KMS-11 (cell line): ENCODE results near the gene EPRS1.

Experiments used
- H2AFZ ChIP-seq: fragments of 200-600 bp; sonication (generic); 2 replicates; pipeline ENCODE4 v1.6.1; 2016; ENCODE audit warnings: antibody characterized with exemption, mixed run types, low read depth
- H3K27ac ChIP-seq: fragments of 200-600 bp; sonication (generic); 2 replicates; pipeline ENCODE4 v1.6.1; 2016; ENCODE audit warnings: mild to moderate bottlenecking, mixed run types
- H3K27me3 ChIP-seq: fragments of 200-600 bp; sonication (generic); 2 replicates; pipeline ENCODE4 v1.6.1; 2017; ENCODE audit warnings: mild to moderate bottlenecking, low read depth, mixed run types, moderate library complexity; ENCODE audit not compliant: insufficient read depth
- H3K36me3 ChIP-seq: fragments of 200-600 bp; sonication (generic); 2 replicates; pipeline ENCODE4 v1.6.1; 2017; ENCODE audit warnings: mild to moderate bottlenecking, mixed run types; ENCODE audit not compliant: insufficient read depth
- H3K4me1 ChIP-seq: fragments of 200-600 bp; sonication (generic); 2 replicates; pipeline ENCODE4 v1.6.1; 2016; ENCODE audit warnings: mild to moderate bottlenecking, low read depth, mixed run types; ENCODE audit not compliant: poor library complexity, severe bottlenecking
- H3K4me2 ChIP-seq: fragments of 200-600 bp; sonication (generic); 2 replicates; pipeline ENCODE4 v1.7.0; 2016; ENCODE audit warnings: mild to moderate bottlenecking, mixed run types
- H3K4me3 ChIP-seq: fragments of 200-600 bp; sonication (generic); IDR thresholded peaks from 2 replicates; pipeline ENCODE4 v1.6.1; 2017; ENCODE audit warnings: low read depth, low read length, mixed read lengths; ENCODE audit not compliant: insufficient read depth
- H3K79me2 ChIP-seq: fragments of 200-600 bp; sonication (generic); 2 replicates; pipeline ENCODE4 v1.6.1; 2016; ENCODE audit warnings: low read depth, mixed run types; ENCODE audit not compliant: insufficient read depth
- H3K9ac ChIP-seq: fragments of 200-600 bp; sonication (generic); 2 replicates; pipeline ENCODE4 v1.6.1; 2016; ENCODE audit warnings: mild to moderate bottlenecking, mixed run types
- H4K20me1 ChIP-seq: fragments of 200-600 bp; sonication (generic); 2 replicates; pipeline ENCODE4 v1.6.1; 2016; ENCODE audit warnings: mild to moderate bottlenecking, mixed run types; ENCODE audit not compliant: insufficient read depth
- TF ChIP-seq, protein P1 (sequence below): fragments of 200-600 bp; sonication (generic); conservative IDR thresholded peaks from 2 replicates; pipeline ENCODE4 v1.6.1; 2017; ENCODE audit warnings: low read depth, mild to moderate bottlenecking, antibody characterized with exemption, low read length, moderate library complexity, mixed read lengths

The EPRS1 gene

DNA sequence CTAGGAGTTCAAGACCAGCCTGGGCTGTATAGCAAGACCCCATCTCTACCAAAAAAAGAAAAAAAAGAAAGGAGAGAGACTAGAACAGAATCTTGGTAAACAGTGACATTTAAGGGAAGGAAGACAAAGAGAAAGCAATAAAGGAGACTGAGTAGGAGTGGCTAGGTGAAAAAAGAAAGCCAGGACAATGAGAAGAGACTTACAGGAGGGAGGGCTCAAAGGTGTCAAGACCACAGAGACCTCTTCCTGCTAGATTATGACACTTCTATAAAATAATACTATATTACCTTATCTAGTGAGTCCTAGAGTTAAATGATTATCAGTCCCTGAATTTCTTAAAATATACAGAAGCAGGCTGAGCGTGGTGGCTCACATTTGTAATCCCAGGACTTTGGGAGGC lies 10.1 kb upstream of the EPRS1 start:
- H4K20me1 ChIP-seq: no peaks in the 10 kb centered on the region
- H3K36me3 ChIP-seq: no peaks in the 10 kb centered on the region
- no peak overlapping the region for H3K27ac ChIP-seq
- TF ChIP-seq, protein P1, sequence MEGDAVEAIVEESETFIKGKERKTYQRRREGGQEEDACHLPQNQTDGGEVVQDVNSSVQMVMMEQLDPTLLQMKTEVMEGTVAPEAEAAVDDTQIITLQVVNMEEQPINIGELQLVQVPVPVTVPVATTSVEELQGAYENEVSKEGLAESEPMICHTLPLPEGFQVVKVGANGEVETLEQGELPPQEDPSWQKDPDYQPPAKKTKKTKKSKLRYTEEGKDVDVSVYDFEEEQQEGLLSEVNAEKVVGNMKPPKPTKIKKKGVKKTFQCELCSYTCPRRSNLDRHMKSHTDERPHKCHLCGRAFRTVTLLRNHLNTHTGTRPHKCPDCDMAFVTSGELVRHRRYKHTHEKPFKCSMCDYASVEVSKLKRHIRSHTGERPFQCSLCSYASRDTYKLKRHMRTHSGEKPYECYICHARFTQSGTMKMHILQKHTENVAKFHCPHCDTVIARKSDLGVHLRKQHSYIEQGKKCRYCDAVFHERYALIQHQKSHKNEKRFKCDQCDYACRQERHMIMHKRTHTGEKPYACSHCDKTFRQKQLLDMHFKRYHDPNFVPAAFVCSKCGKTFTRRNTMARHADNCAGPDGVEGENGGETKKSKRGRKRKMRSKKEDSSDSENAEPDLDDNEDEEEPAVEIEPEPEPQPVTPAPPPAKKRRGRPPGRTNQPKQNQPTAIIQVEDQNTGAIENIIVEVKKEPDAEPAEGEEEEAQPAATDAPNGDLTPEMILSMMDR: no peak
- H3K4me3 ChIP-seq: no peak overlapping the region
- no peaks in the 10 kb centered on the region for H3K27me3 ChIP-seq
- H2AFZ ChIP-seq: no peak overlapping the region
- no peak overlapping the region for H3K9ac ChIP-seq
- no peak overlapping the region for H3K4me2 ChIP-seq
- H3K79me2 ChIP-seq: no peaks in the 10 kb centered on the region
- H3K4me1 ChIP-seq: no peaks in the 10 kb centered on the region

DNA sequence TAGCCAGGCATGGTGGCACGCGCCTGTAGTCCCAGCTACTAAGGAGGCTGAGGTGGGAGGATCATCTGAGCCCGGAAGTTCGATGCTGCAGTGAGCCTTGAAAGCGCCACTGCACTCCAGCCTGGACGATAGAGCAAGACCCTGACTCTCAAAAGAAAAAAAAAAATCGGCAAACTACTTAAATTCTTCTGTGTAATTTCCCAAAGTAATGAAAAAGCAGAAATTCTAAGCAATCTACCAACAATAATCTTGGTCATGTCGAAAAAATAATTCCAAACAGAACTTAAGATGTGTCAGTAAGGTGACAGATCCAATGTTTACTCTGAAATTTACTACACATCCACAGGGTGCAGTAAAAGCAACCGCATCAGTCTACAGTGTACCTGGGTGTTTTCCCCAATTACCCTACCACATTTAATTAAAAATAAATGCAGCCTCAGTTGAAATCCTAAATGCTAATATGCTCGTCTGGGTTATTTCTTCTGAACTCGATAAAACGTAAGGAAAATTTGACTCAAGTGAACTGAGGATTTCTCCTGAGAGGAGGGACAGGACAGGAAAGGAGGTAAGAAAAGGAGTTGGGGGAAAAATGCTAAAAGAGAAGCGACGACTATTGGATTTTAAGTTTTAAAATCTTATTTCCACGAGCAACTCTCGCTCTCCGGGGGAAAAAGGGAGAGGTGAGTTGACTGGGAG lies 801 bp downstream of the EPRS1 start:
- peaks cover 31% of the 10 kb centered on the region for H3K4me1 ChIP-seq
- peak overlapping the region; percentile 67 for H3K27ac ChIP-seq
- H3K4me2 ChIP-seq: peak overlapping the region; percentile 76
- peak overlapping the region; percentile 64 for H3K9ac ChIP-seq
- no peaks in the 10 kb centered on the region for H3K27me3 ChIP-seq
- H4K20me1 ChIP-seq: no peaks in the 10 kb centered on the region
- H2AFZ ChIP-seq: peak overlapping the region; percentile 70
- H3K79me2 ChIP-seq: peaks cover 57% of the 10 kb centered on the region
- no peak overlapping the region for H3K4me3 ChIP-seq
- TF ChIP-seq, protein P1: no peak
- H3K36me3 ChIP-seq: no peaks in the 10 kb centered on the region; the same call in 1 of the 2 replicates

DNA sequence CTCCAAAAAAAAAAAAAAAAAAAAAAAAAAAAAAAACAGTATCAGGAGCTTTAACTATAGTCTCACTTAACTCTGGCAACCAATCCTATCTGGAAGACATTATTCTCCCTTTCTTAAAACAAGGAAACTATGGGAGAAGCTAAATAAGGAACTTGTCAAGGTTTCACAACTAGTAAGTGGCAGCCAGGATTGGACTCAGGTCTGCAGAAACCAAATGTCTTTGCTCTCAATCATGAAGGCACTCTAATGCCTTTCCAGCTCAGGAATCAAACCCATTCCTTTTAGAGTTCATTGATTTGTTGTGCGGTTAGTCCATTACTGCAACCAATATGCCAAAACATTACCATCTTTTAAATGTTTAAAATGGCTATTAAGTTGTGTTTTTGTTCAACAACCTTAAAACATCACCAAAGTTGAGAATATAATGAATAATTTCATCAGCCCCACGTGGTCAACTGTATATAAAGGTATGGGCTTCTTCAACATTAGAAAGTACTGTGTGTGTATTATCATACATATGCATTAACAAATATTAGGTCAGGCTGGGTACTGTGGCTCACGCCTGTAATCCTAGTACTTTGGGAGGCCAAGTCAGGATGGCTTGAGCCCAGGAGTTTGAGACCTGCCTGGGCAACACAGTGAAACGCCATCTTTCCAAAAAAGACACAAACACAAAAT lies 1.5 kb downstream of the EPRS1 start:
- no peaks in the 10 kb centered on the region for H4K20me1 ChIP-seq
- peaks cover 38% of the 10 kb centered on the region for H3K4me1 ChIP-seq
- TF ChIP-seq, protein P1: no peak
- peak overlapping the region; percentile 64; the same call in 1 of the 2 replicates for H3K9ac ChIP-seq
- no peaks in the 10 kb centered on the region for H3K27me3 ChIP-seq
- no peaks in the 10 kb centered on the region; the same call in 1 of the 2 replicates for H3K36me3 ChIP-seq
- H3K27ac ChIP-seq: peak overlapping the region; percentile 67; the same call in 1 of the 2 replicates
- peak overlapping the region; percentile 76 for H3K4me2 ChIP-seq
- no peak overlapping the region for H3K4me3 ChIP-seq
- H3K79me2 ChIP-seq: peaks cover 64% of the 10 kb centered on the region
- H2AFZ ChIP-seq: no peak overlapping the region

DNA sequence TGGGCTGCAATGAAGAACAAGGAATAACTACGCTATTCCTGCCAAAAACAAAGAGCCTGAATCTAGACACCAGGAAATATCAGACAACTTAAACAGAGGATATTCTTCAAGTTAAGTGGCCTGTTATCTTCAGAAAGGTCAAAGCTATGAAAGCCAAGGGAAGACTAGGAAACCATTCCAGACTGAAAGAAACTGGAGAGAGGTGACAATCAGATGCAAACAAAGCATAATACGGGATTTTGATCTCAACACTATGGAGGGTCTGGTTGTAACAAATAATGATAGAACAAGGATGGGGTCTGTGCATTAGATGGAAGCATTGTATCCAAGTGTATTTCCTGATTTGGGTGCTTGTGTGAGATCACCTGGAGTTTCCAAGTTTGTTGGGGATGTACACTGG lies 2.7 kb downstream of the EPRS1 start:
- no peaks in the 10 kb centered on the region for H4K20me1 ChIP-seq

More for the DNA sequence above, 2.7 kb downstream of the EPRS1 start:
- peaks cover 44% of the 10 kb centered on the region for H3K4me1 ChIP-seq
- TF ChIP-seq, protein P1: no peak
- H3K36me3 ChIP-seq: no peaks in the 10 kb centered on the region; the same call in 1 of the 2 replicates
- no peak overlapping the region for H2AFZ ChIP-seq
- H3K4me3 ChIP-seq: no peak overlapping the region
- no peak overlapping the region for H3K9ac ChIP-seq
- peak overlapping the region; percentile 76; the same call in 1 of the 2 replicates for H3K4me2 ChIP-seq
- peaks cover 72% of the 10 kb centered on the region for H3K79me2 ChIP-seq
- no peak overlapping the region for H3K27ac ChIP-seq
- H3K27me3 ChIP-seq: no peaks in the 10 kb centered on the region
